IMR-90 (cell line): ENCODE results near the gene COL9A3. TPM values are rescaled to one million over a fixed set of nuclear protein-coding genes. Genes with fewer than 3 reads are reported as not detected.

ENCODE experiments used
- ATAC-seq: fragments of 200-7000 bp; cut with Tn5 transposase; 2 replicates; pipeline ENCODE4 v1.9.1; 2020; ENCODE audit warnings: low read depth, mild to moderate bottlenecking, moderate library complexity
- BruUV-seq: library from RNA; stranded (reverse); fragments of 400-500 nt; replicated peaks from 2 replicates; lab custom pipeline; 2021; lab: Mats Ljungman, UMichigan
- CTCF ChIA-PET: fragments of 300-600 bp; formaldehyde crosslinking; extraction: SDS; loops from one replicate; lab custom pipeline; 2021; ENCODE audit warnings: antibody characterized with exemption; lab: Yijun Ruan, JAX
- POLR2A ChIA-PET: fragments of 300-600 bp; sonication (Branson Sonifier 250); formaldehyde crosslinking; loops from one replicate; lab custom pipeline; 2022; ENCODE audit warnings: antibody characterized with exemption; ENCODE audit not compliant: unreplicated experiment; lab: Charles Lee
- DNase-seq: peaks from one replicate; pipeline ENCODE4 v3.0.0; 2013
- H2AFZ ChIP-seq: replicated peaks from 2 replicates; pipeline ENCODE3; 2013; ENCODE audit warnings: low read length, mild to moderate bottlenecking; ENCODE audit not compliant: poor library complexity
- H2AK5ac ChIP-seq: 2 replicates; pipeline ENCODE4 v1.6.1; 2013; ENCODE audit warnings: low read depth, low read length, inconsistent platforms
- H2AK9ac ChIP-seq: replicated peaks from 2 replicates; pipeline ENCODE3; 2013; ENCODE audit warnings: mild to moderate bottlenecking, low read depth, low read length, moderate library complexity; ENCODE audit not compliant: poor library complexity
- H2BK120ac ChIP-seq: 2 replicates; pipeline ENCODE4 v1.6.1; 2013; ENCODE audit warnings: low read depth, low read length, inconsistent platforms
- H2BK15ac ChIP-seq: 3 replicates; pipeline ENCODE4 v1.6.1; 2013; ENCODE audit warnings: low read depth, low read length, inconsistent platforms
- H2BK20ac ChIP-seq: 2 replicates; pipeline ENCODE4 v1.6.1; 2013; ENCODE audit warnings: low read depth, mild to moderate bottlenecking, inconsistent platforms, low read length, moderate library complexity
- H2BK5ac ChIP-seq: 2 replicates; pipeline ENCODE4 v1.6.1; 2013; ENCODE audit warnings: mild to moderate bottlenecking, low read depth, low read length, inconsistent platforms; ENCODE audit not compliant: poor library complexity, severe bottlenecking
- H3K14ac ChIP-seq: replicated peaks from 2 replicates; pipeline ENCODE4 v1.6.1; 2013; ENCODE audit warnings: low read depth, low read length, inconsistent platforms
- H3K18ac ChIP-seq: 2 replicates; pipeline ENCODE4 v1.6.1; 2013; ENCODE audit warnings: low read depth, low read length, control low read depth
- H3K23ac ChIP-seq: 2 replicates; pipeline ENCODE4 v1.6.1; 2013; ENCODE audit warnings: low read depth, low read length, inconsistent platforms
- H3K27ac ChIP-seq: 2 replicates; pipeline ENCODE4 v1.5.1; 2013; ENCODE audit warnings: mild to moderate bottlenecking, control low read depth, low read length; ENCODE audit not compliant: insufficient read depth
- H3K27me3 ChIP-seq: 2 replicates; pipeline ENCODE4 v1.6.1; 2013; ENCODE audit warnings: low read length; ENCODE audit not compliant: control insufficient read depth, insufficient read depth
- H3K36me3 ChIP-seq: 2 replicates; pipeline ENCODE4 v1.6.1; 2013; ENCODE audit warnings: low read length, mixed read lengths; ENCODE audit not compliant: control insufficient read depth, insufficient read depth
- H3K4ac ChIP-seq: 2 replicates; pipeline ENCODE4 v1.6.1; 2013; ENCODE audit warnings: low read depth, low read length, inconsistent platforms
- H3K4me1 ChIP-seq: 2 replicates; pipeline ENCODE4 v1.6.1; 2013; ENCODE audit warnings: low read length, mixed read lengths; ENCODE audit not compliant: control insufficient read depth, insufficient read depth
- H3K4me2 ChIP-seq: 2 replicates; pipeline ENCODE4 v1.6.1; 2013; ENCODE audit warnings: low read depth, mild to moderate bottlenecking, control low read depth, low read length, moderate library complexity
- H3K4me3 ChIP-seq: 2 replicates; pipeline ENCODE4 v1.5.1; 2013; ENCODE audit warnings: low read depth, mild to moderate bottlenecking, control low read depth, low read length, moderate library complexity; ENCODE audit not compliant: insufficient read depth
- H3K56ac ChIP-seq: 2 replicates; pipeline ENCODE4 v1.6.1; 2013; ENCODE audit warnings: low read length, inconsistent platforms; ENCODE audit not compliant: insufficient read depth; ENCODE audit errors: extremely low read depth
- H3K79me1 ChIP-seq, 2 experiments: 2 replicates each; pipeline ENCODE4 v1.6.1; 2013; ENCODE audit warnings: low read length in 2 of 2, inconsistent platforms in 1 of 2, low read depth in 1 of 2
- H3K9ac ChIP-seq: 2 replicates; pipeline ENCODE4 v1.6.1; 2013; ENCODE audit warnings: low read depth, low read length, control low read depth
- H3K9me1 ChIP-seq: 2 replicates; pipeline ENCODE4 v1.6.1; 2013; ENCODE audit warnings: low read length, inconsistent platforms; ENCODE audit not compliant: insufficient read depth
- H3K9me3 ChIP-seq: 2 replicates; pipeline ENCODE4 v1.6.1; 2013; ENCODE audit warnings: low read length; ENCODE audit not compliant: control insufficient read depth, insufficient read depth
- H4K20me1 ChIP-seq: 2 replicates; pipeline ENCODE4 v1.6.1; 2013; ENCODE audit warnings: low read length, inconsistent platforms; ENCODE audit not compliant: insufficient read depth
- H4K5ac ChIP-seq: 2 replicates; pipeline ENCODE4 v1.6.1; 2013; ENCODE audit warnings: mild to moderate bottlenecking, low read depth, low read length, control low read depth
- H4K8ac ChIP-seq, 2 experiments: 2 replicates each; pipeline ENCODE4 v1.6.1; 2013; ENCODE audit warnings: low read depth in 2 of 2, low read length in 2 of 2, control low read depth in 1 of 2, inconsistent platforms in 1 of 2
- H4K91ac ChIP-seq: 2 replicates; pipeline ENCODE4 v1.6.1; 2013; ENCODE audit warnings: low read depth, low read length, inconsistent platforms; ENCODE audit not compliant: insufficient read depth
- CHD1 ChIP-seq: IDR thresholded peaks from 2 replicates; pipeline ENCODE4 v1.6.1; 2012; ENCODE audit warnings: low read depth, low read length, improper control_type of control experiment
- FOS ChIP-seq: fragments of 150-350 bp; IDR thresholded peaks from 2 replicates; pipeline ENCODE4 v1.6.1; 2016; ENCODE audit warnings: low read depth, low read length
- MAFK ChIP-seq: IDR thresholded peaks from 2 replicates; pipeline ENCODE4 v1.6.1; 2012; ENCODE audit warnings: low read depth, low read length, improper control_type of control experiment
- MXI1 ChIP-seq: IDR thresholded peaks from 2 replicates; pipeline ENCODE4 v1.6.1; 2012; ENCODE audit warnings: low read depth, mild to moderate bottlenecking, low read length, moderate library complexity, borderline replicate concordance
- NFE2L2 ChIP-seq: fragments of 150-350 bp; IDR thresholded peaks from 2 replicates; pipeline ENCODE4 v1.6.1; 2016; ENCODE audit warnings: low read depth, mild to moderate bottlenecking, low read length
- RAD21 ChIP-seq: IDR thresholded peaks from 2 replicates; pipeline ENCODE4 v1.6.1; 2012; ENCODE audit warnings: low read length, improper control_type of control experiment
- RCOR1 ChIP-seq: IDR thresholded peaks from 2 replicates; pipeline ENCODE4 v1.6.1; 2012; ENCODE audit warnings: mild to moderate bottlenecking, low read length, improper control_type of control experiment; ENCODE audit not compliant: insufficient replicate concordance
- RFX5 ChIP-seq: IDR thresholded peaks from 2 replicates; pipeline ENCODE4 v1.8.0; 2012; ENCODE audit warnings: low read depth, mild to moderate bottlenecking, low read length, moderate library complexity
- WGBS, 2 experiments: methylation state at CpG; one replicate each; pipeline versions ENCODE4 v1.1.5 to v1.1.7; 2013; ENCODE audit warnings: missing lambda C conversion rate in 2 of 2; ENCODE audit not compliant: insufficient read length in 1 of 2; ENCODE audit errors: extremely low coverage in 2 of 2; 5-methylcytosine and 5-hydroxymethylcytosine counted together
- dilution Hi-C: fragments of 300-500 bp; cut with HindIII; formaldehyde crosslinking; loops from one replicate; pipeline ENCODE4 v1.14.3; 2018; ENCODE audit warnings: low sequenced_read_pairs; ENCODE audit not compliant: unreplicated experiment
- in situ Hi-C: fragments of 300-500 bp; cut with MboI; formaldehyde crosslinking; loops from 3 replicates; pipeline ENCODE4 v1.14.3; 2019; ENCODE audit warnings: low sequenced_read_pairs, inconsistent platforms, mixed read lengths
- intact Hi-C: fragments of 100-400 bp; cut with micrococcal nuclease; formaldehyde crosslinking; loops from 2 replicates; pipeline ENCODE4 v1.10.0; 2022
- polyA plus RNA-seq, 3 experiments: library from polyadenylated mRNA; depleted of rRNA; stranded (reverse); fragments of >200 nt; gene quantifications; 2 replicates each; pipeline ENCODE4 v1.2.3, GENCODE V29; 2012; ENCODE audit warnings: low replicate concordance in 1 of 3
- total RNA-seq: library from RNA; depleted of rRNA; stranded (reverse); fragments of >200 nt; gene quantifications from 2 replicates; pipeline ENCODE4 v1.2.3, GENCODE V29; 2012
- TF ChIP-seq, protein P1 (sequence below): conservative IDR thresholded peaks from 2 replicates; pipeline ENCODE4 v1.5.1; 2012; ENCODE audit warnings: mild to moderate bottlenecking, low read depth, low read length, improper control_type of control experiment

The COL9A3 gene
- total and polyA plus RNA-seq, 2 of the 4 experiments (the other 2 are of a cell fraction) = 0.36 to 1.4 TPM

DNA sequence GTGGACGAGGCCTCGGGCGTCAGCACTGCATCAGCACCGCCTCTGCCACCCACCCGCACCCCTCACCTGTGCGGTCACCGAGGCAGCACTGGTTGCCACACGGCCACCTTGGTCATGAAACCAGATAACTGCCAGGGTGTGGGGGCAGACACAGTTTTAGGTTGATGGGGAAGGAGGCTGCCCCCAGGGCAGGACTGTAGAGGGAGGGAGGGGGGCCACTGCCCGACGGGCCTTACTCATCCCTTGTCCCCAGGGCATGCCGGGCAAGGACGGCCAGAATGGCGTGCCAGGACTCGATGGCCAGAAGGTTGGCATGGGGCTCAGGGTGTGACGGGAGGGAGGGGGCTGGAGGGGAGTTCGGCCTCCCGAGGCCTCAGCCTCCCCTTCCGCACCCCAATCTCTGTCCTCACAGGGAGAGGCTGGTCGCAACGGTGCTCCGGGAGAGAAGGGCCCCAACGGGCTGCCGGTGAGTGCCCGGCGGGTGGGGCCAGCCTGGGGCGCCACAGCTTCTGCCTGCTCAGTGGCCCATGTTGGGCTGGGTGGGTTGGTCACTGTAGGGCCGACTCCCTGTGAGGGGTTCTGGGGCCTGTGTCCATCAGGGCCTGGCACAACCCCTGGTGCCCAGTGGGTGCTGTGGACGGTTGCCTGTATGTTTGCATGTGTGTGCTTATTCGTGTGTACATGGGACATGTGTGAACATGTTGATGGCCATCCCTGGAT, 11.8 kb downstream of the COL9A3 start:
- no peak for DNase-seq
- Histone ChIP-seq H2BK15ac (no peak overlapping the region), H2BK20ac (no peak overlapping the region), H3K9me1 (no peaks in the 10 kb centered on the region; the same call in 1 of the 2 replicates), H2AK9ac (no peak overlapping the region), H3K18ac (no peak overlapping the region), H4K20me1 (no peaks in the 10 kb centered on the region), H3K4ac (no peak overlapping the region), H3K27me3 (no peaks in the 10 kb centered on the region), H3K56ac (no peak overlapping the region), H3K4me1 (peaks cover 3% of the 10 kb centered on the region; the same call in 1 of the 2 replicates), H3K14ac (no peak overlapping the region), H2AK5ac (no peak overlapping the region), H3K9me3 (no peaks in the 10 kb centered on the region), H2AFZ (peak overlapping the region; percentile 58), H3K79me1 (no peaks in the 10 kb centered on the region), H4K91ac (no peak overlapping the region), H3K9ac (no peak overlapping the region), H4K8ac (no peak overlapping the region), H3K36me3 (no peaks in the 10 kb centered on the region), H2BK120ac (no peak overlapping the region), H3K4me3 (no peak overlapping the region), H2BK5ac (no peak overlapping the region), H3K4me2 (no peak overlapping the region), H4K5ac (no peak overlapping the region), H3K27ac (no peak overlapping the region), H3K23ac (no peak overlapping the region)
- POLR2A ChIA-PET = no interaction called here
- dilution Hi-C loops = no loop called here
- 100% methylated on average over 3 of the region's 29 CpGs; no CpG with 5 or more reads in 1 of the 2 experiments for WGBS, 2 experiments
- CTCF ChIA-PET = no interaction called here
- intact Hi-C loops = no loop called here
- TF ChIP-seq MAFK (no peak), CHD1 (no peak), RFX5 (no peak), RCOR1 (no peak), RAD21 (no peak), MXI1 (no peak), NFE2L2 (no peak), FOS (no peak)
- TF ChIP-seq, protein P1, sequence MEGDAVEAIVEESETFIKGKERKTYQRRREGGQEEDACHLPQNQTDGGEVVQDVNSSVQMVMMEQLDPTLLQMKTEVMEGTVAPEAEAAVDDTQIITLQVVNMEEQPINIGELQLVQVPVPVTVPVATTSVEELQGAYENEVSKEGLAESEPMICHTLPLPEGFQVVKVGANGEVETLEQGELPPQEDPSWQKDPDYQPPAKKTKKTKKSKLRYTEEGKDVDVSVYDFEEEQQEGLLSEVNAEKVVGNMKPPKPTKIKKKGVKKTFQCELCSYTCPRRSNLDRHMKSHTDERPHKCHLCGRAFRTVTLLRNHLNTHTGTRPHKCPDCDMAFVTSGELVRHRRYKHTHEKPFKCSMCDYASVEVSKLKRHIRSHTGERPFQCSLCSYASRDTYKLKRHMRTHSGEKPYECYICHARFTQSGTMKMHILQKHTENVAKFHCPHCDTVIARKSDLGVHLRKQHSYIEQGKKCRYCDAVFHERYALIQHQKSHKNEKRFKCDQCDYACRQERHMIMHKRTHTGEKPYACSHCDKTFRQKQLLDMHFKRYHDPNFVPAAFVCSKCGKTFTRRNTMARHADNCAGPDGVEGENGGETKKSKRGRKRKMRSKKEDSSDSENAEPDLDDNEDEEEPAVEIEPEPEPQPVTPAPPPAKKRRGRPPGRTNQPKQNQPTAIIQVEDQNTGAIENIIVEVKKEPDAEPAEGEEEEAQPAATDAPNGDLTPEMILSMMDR = no peak
- no TSS peak for BruUV-seq
- in situ Hi-C loops = no loop called here
- no peak for ATAC-seq
